Stimulated activated CD4-positive, alpha-beta T cell treated with anti-CD3 and anti-CD28 coated beads, Interleukin-2, amount 100 ng/mL, for 24 hours (primary cell): Measurements from ENCODE around the gene ZDHHC14.

ENCODE experiments used
- DNase-seq, 2 donors: peaks; one replicate each; pipeline ENCODE4 v3.0.0-alpha.2; 2020

The ZDHHC14 gene

GRCh38 chr6:157520117-157520406, 139.1 kb downstream of the ZDHHC14 start:
- DNase-seq: no peak

GRCh38 chr6:157520596-157521361, 139.8 kb downstream of the ZDHHC14 start:
- no peak for DNase-seq

- DNase-seq: no peak
Measured at GRCh38 chr6:157521362-157522335, 140.7 kb downstream of the ZDHHC14 start.

- DNase-seq: no peak
Measured at GRCh38 chr6:157522472-157522871, 141.5 kb downstream of the ZDHHC14 start.

GRCh38 chr6:157524735-157525134, 143.7 kb downstream of the ZDHHC14 start:
- DNase-seq: no peak

GRCh38 chr6:157525292-157525889, 144.4 kb downstream of the ZDHHC14 start:
- DNase-seq: no peak

GRCh38 chr6:157525918-157526425, 145.0 kb downstream of the ZDHHC14 start:
- no peak for DNase-seq

GRCh38 chr6:157527471-157527907, 146.5 kb downstream of the ZDHHC14 start:
- no peak for DNase-seq

GRCh38 chr6:157528931-157529653, 148.1 kb downstream of the ZDHHC14 start:
- no peak for DNase-seq

GRCh38 chr6:157529654-157530039, 148.7 kb downstream of the ZDHHC14 start:
- DNase-seq: no peak

GRCh38 chr6:157530126-157530525, 149.1 kb downstream of the ZDHHC14 start:
- no peak for DNase-seq

- no peak for DNase-seq
Measured at GRCh38 chr6:157530724-157531168, 149.8 kb downstream of the ZDHHC14 start.

GRCh38 chr6:157531169-157531985, 150.4 kb downstream of the ZDHHC14 start:
- no peak for DNase-seq

GRCh38 chr6:157531986-157532365, 151.0 kb downstream of the ZDHHC14 start:
- DNase-seq: no peak

GRCh38 chr6:157533048-157533871, 152.3 kb downstream of the ZDHHC14 start:
- DNase-seq: no peak

GRCh38 chr6:157534134-157534871, 153.3 kb downstream of the ZDHHC14 start:
- no peak for DNase-seq

- DNase-seq: no peak
Measured at GRCh38 chr6:157534977-157535339, 154.0 kb downstream of the ZDHHC14 start.

GRCh38 chr6:157535340-157536222, 154.6 kb downstream of the ZDHHC14 start:
- no peak for DNase-seq

- no peak for DNase-seq
Measured at GRCh38 chr6:157536223-157536545, 155.2 kb downstream of the ZDHHC14 start.
